Activated CD8-positive, alpha-beta memory T cell treated with anti-CD3 and anti-CD28 coated beads for 4 hours (primary cell): ENCODE results near the gene OCIAD1.

Experiments
- DNase-seq, 2 donors: peaks; one replicate each; pipeline ENCODE4 v3.0.0-alpha.2; 2020; ENCODE audit warnings: low read depth in 2 of 2

Gene OCIAD1

DNA sequence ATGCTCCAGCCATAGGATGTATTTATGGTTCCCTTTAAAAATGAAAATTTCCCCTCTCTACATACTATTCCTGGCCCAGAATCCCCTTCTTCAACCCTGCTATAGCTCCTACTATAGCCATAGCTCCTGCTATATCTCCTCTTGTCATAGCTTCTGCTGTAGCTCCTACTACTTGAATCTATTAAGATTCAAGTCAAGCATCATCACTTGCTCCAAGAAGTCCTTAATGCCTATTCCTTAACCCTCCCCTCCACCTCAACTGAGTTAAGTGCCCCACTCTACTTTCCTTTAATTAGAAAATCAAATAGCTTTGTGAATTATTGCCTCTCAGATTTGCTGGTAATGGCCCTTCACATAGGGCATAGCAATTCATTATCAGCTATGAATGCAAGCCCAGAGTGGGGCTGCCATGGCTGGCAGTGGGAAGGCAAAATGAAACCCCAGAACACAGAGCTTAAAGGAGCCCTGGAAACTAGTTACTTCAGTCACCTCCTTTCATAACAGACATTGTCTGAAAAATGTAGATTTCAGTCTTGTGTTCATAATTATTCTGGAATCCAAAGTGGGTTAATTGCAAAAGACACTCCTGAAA, 60.2 kb downstream of the OCIAD1 start:
- no peak for DNase-seq

DNA sequence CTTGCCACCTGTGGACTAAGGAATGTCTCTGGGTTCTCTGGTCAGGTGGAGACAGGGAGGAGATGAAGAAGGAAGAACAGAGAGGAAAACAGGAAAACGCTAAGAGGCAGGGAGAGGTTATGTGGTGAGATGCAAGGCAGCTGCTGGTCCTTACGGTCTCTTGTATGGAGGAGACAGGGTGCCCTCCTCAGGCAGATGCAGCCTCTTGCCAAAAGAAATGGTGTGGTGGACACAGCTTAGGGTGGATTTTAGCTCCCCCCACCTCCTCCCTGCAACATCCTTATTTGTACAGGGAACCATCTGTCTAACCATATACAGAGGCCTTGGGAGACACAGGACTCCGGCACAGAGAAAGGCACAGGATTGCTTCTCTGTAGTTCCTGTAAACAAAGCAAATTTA, 66.0 kb downstream of the OCIAD1 start:
- DNase-seq: no peak

DNA sequence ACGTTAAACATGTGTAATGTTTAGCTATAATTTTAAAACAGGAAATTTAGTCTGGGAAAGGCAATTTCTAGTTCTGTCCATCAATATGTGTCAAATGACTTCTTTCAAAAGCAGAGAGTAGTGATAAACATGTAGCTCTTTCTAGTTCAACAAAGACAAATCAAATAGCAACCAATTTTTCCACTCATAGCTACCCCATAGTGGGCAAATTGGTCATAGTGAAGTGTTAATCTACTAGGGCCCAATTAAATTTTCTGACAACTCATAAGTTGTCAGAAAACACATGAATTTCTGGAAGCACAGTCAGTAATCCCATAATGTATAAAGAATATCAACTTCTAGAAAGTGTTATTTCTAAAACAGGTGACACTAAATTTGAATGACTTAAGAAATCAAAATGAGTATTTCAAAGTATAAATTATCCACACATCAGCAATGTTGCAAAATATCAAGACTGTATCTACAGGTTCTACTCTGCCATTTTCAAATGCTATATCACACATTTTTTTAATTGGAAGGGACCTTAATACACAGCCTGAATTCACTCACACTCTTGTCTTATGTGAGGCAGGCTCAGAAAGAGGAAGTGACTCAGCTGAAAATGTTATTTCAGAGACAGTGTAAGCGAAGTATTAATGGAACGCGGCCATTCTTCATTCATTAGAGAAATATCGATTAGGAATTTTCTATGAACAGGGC, 68.0 kb downstream of the OCIAD1 start:
- DNase-seq: no peak

DNA sequence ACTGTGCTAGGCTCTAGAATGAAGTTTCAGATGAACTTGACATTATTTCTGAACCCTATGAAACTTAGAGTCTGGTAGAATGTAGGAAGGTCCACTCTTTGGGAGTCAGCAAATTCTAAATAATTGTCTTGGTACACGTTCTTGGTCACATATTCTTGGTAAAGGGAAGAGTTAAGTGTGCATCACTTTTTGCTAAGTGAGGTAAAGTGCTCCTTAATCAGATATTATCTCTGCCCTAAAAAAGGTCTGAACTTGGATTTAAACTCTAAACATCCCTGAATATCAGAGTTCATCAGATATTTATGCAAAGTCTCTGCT, 68.5 kb downstream of the OCIAD1 start:
- no peak for DNase-seq

DNA sequence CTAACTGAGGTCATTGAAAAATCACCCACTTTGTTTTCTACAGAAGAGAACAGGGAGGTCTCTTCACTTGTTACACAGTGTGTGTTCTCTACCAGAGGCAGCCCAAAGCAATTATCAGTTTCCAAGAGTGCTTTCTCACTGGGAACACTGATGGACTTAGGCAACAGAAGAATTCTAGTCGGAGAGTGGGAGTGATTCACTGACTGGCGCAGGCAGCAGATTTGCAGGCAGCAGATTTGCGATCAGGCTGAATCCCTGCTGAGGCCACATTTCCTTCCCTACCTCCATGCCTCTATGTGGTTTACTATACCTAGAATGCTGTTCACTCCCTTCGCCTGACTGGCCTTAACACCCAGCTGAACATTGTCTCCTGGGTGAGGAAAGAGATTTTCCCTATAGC, 69.1 kb downstream of the OCIAD1 start:
- DNase-seq: no peak

DNA sequence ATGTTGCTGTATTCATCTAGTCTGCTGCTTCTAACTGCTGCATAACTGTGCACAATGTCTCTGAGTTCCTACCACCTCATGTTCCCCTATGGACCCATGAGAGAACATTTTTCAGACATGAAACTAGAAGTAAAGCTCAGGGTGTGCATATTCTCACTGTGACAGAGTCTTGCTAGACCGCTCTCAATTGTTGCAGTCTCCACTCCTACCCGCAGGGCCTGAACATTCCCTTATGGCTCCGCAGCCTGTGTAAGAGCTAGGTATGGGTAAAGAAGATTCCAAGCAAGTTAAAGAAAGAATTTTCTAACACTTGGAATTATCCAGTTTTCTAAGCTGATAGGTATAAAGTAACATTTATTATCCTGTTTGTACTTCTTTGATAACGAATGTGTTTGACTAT, 70.3 kb downstream of the OCIAD1 start:
- DNase-seq: no peak

DNA sequence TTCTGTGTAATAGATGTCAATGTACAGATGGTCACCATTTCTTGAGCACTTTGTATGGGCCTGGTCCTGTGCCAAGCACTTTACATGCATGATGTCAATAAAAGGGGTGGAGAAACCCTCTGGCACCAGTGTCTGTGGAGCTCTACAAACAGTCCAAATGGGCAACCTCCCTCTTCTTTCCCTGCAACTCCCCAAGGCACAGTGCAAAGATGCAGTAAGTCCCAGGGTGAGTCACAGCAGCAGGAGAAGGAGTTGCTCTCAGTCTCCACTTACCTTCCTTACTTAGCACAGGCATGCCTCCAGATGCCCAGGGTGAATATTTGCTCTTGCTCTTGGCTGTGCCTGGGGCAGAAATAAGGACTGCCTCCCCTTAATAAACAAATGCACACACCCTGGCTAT, 71.4 kb downstream of the OCIAD1 start:
- DNase-seq: no peak

DNA sequence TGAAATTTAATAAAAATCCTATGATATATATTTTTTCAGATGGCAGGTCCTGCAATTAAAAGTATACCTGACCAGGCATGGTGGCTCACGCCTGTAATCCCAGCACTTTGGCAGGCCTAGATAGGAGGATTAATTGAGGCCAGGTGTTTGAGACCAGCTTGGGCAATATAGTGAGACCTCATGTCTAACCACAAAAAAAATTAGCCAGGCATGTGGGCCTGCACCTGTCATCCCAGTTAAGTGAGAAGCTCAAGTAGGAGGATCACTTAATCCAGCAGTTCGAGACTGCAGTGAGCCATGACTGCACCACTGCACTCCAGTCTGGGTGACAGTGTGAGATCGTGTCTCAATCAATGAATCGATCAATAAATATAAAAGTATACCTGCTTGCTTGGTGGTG, 73.2 kb downstream of the OCIAD1 start:
- DNase-seq: no peak

DNA sequence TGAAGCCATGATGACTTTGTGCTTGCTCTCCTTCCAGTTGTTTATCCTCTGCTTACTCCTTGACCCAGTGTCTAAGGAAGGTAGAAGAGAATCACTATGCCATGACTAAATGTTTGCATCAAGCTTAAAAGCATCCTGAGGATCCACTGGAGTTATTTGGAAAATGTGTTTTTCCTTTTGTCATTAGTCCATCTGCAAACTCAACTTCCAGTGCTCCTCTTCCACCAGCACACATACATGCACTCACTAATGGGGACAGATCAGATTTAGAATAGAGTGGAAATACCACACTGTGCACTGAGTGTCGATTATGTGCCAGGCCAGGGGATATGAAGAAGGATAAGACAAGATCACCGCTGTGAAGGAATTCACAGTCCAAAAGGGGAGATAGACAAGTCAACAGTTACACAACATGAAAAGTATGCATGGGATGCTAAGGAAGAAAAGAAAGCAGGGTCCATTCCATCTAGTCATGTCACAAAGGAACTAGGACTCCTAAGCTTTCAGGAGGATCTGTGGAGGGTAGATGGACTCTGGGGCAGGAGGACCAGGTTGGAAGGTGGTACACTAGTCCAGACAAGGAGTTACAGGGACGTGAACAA, 73.8 kb downstream of the OCIAD1 start:
- no peak for DNase-seq

DNA sequence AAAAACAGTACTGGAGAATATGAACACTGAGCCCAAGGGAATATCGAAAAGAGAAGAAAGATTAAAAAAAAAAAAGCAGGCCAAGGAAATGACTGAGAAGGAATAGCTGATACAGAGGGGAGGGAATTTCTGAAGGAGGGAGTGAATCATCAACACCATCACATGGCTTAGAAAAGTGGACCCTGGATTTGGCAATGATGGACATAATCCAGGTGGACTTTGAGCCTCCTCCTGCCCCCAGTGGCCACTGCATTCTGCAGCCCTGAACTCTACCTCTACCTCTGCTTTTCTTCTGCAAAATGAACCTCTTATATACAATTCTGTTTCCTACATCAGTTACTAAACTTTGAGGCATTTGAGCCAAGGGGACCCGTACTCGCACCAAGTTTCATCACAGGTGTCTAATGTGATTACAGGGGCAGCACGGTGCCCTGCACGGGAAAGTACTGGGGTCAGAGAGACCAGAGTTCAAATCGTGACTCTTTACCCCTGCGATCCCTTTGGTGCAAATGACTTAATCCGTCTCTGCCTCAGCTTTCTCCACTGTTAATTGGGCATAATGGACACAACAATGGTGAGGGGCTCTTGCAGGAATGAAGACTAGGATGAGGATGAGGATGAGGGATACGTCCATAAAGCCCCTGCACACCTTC, 74.6 kb downstream of the OCIAD1 start:
- no peak for DNase-seq

DNA sequence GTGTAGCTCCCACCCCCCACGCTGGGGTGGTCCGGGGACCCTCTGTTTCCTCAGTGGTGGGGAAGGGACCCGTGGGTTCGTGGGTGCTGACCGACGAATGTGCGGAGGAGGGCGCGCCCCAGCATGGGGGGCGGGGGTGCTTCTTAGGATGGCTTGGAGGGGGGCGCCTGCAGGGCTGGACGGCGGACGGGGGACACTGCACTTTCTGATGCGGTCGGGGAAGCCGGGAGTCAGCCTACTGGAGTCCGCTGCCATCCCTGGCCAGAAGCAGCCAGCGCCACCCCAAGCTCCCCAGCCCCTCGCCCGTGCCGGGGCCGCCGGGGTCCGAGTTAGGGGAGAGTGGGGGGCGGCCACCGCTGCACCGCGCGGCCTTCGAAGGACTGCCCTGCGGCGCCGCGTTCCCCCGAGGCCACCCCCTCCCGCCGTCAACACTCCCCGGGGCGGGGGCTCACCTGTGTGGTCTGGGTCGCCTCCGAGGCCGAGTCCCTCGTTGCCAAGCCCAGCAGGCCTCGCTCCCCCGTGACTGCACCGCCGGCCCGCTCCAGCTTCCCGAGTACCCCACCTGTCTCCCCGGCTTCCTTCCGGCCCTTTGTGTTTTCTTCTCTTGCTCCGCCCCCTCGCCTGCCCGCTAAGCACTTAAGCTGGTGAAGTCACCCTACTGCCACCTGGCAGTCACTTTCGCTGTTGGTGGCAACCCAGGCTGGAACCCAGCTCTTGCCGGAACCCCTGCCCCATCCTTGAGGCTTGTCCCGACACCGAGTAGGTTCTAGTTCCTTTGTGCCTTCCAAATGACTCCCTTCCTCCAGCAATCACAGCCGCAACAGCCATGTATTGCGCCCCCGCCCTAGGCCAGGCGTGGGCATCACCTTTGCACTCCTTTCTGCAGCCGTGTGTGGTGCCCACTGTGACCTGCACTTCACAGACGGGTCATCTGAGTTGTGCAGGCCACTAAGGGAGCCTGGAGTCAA, 75.6 kb downstream of the OCIAD1 start, which contains the start of gene OCIAD2:
Gene OCIAD2, minus strand, starts transcription at position 569 of the 968 bp plus-strand sequence. CDS start 2,225 bp downstream, outside the sequence.
- peak; percentile 54 to 74 for DNase-seq

DNA sequence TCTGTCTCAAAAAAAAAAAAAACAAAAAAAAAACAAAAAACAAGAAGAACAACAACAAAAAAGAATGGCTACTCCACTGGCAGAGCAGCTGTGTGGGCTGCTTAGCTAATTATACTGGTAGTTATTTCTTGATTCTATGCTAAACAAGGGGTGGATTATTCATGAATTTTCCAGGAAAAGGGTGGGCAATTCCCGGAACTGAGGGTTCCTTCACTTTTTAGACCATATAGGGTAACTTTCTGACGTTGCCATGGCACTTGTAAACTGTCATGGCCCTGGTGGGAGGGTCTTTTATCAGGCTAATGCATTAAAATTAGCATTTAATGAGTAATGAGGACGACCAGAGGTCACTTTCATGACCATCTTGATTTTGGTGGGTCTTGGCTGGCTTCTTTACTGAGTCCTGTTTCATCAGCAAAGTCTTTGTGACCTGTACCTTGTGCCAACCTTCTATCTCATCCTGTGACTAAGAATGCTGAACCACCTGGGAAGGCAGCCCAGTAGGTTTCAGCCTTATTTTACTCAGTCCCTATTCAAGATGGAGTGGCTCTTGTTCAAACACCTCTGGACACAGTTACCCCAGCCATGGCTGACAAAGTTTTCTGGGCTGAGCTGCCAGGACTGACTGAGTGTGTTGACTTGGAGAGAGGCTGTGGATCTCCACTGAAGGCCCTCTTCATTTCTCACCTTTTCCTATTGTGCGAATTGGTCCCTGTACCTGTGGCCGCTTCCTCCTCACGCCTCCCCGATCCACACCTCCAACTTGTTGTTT, 77.0 kb downstream of the OCIAD1 start:
- DNase-seq: no peak

DNA sequence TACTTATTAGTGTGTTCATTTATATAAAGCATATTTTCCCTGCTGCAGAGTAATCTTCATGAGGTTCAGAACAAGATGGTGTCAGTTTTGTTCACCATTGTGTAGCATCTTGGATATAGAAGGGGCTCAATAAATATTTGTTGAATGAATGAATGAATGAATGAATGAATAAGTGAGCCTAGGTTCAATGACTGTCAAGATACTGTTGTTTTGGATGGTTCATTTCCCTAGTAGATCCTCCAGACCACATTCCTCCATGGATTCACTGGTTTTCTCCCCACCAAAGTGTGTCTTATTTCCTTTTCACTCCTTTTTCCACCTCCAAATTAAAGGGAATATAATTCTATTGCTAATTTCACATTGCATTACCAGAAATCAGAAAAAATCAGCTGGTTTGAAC, 77.8 kb downstream of the OCIAD1 start:
- DNase-seq: no peak

DNA sequence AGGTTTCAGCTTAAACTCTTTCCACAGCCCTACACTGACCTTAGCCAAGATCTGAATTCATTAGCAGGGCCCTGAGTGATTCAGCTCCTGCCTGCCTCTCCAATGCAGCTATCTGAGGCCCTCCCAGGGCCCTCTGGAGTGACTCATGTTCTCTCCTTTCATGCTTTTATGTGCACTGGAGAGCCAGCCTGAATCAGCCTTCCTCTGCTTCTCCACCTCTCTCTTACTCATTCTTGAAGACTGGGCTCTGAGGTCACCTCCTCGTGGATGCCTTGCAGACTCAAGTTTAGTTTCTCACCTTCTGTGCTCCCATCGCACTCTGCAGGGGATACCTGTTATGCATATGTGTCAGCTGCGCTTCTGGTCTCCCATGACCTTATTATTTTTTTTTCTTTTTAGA, 78.8 kb downstream of the OCIAD1 start:
- DNase-seq: no peak

DNA sequence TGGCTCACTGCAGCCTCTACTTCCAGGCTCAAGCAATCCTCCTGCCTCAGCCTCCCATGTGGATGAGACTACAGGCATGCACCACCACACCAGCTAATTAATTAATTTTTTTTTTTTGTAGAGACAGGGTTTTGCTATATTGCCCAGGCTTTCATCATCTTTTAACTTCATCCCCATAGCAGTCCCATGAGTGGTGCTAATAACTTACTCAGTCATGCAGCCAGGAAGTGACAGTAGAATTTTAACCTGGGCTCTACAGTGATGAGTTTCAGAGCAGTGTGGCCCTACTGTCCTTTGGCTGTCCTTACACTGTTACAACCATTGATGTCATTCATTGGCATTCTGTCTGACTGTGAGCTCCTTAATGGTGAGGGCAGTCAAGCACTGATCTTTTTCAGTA, 79.6 kb downstream of the OCIAD1 start:
- DNase-seq: no peak
